Measurements from ENCODE around the gene TMC7. TPM values are rescaled to one million over a fixed set of nuclear protein-coding genes. Genes with fewer than 3 reads are reported as not detected.

TMC7 gene
- total and polyA plus RNA-seq, 7 donors = 0.16 to 3.1 (median 0.46) TPM

- DNase-seq = no peak
- peaks cover 0 to 4% (median 0%) of the 10 kb centered on the region in 4 donors for H3K4me1 ChIP-seq
- no peaks in the 10 kb centered on the region for H3K9me3 ChIP-seq
- H3K27ac ChIP-seq = no peak overlapping the region
- no peaks in the 10 kb centered on the region for H3K36me3 ChIP-seq
- intact Hi-C loops (cut with DNase I) = loop anchor here (10.0 kb wide), 1 partner anchor 61 kb away; no protein-coding TSS in a partner anchor
- no peaks in the 10 kb centered on the region for H3K27me3 ChIP-seq
- H3K4me3 ChIP-seq = no peak overlapping the region
- WGBS, 2 donors = 83 to 90% methylated on average over 5 of the region's 5 CpGs
- no peak for TF ChIP-seq POLR2A (IDR thresholded peaks at IDR 0.05)
Observed at GRCh38 chr16:18965555-18965954, 18.2 kb upstream of the TMC7 start.

- Histone ChIP-seq H3K4me3 (no peak overlapping the region), H3K27ac (no peak overlapping the region), H3K9me3 (no peaks in the 10 kb centered on the region), H3K27me3 (no peaks in the 10 kb centered on the region), H3K4me1 (peaks cover 0 to 4% (median 0%) of the 10 kb centered on the region in 4 donors), H3K36me3 (no peaks in the 10 kb centered on the region)
- TF ChIP-seq EP300 (IDR thresholded peaks at IDR 0.05) (no peak), POLR2AphosphoS5 (IDR thresholded peaks at IDR 0.05) (no peak), POLR2A (IDR thresholded peaks at IDR 0.05) (no peak), CTCF (IDR thresholded peaks at IDR 0.05) (no peak)
- intact Hi-C loops (cut with DNase I) = loop anchor here (10.0 kb wide), 1 partner anchor 62 kb away; no protein-coding TSS in a partner anchor
- 93 to 94% methylated on average over 5 of the region's 5 CpGs for WGBS, 2 donors
- no peak for DNase-seq
Observed at GRCh38 chr16:18966791-18967190, 16.9 kb upstream of the TMC7 start.

- peak; percentile 89 for DNase-seq
- no peaks in the 10 kb centered on the region for H3K27me3 ChIP-seq
- intact Hi-C loops (cut with DNase I) = loop anchor here (2.0 to 10.0 kb wide), 2 partner anchors 64 to 168 kb away; partner anchors contain the start of gene ARL6IP1
- no peaks in the 10 kb centered on the region for H3K36me3 ChIP-seq
- WGBS, 2 donors = 23 to 26% methylated on average over 18 of the region's 18 CpGs
- TF ChIP-seq POLR2A (IDR thresholded peaks at IDR 0.05) (no peak), CTCF (IDR thresholded peaks at IDR 0.05) (peak; percentile 38 to 87 (median 83)), EP300 (IDR thresholded peaks at IDR 0.05) (no peak)
- no peak overlapping the region for H3K27ac ChIP-seq
- H3K9me3 ChIP-seq = no peaks in the 10 kb centered on the region
- peak overlapping the region in 3 of 4 donors; percentile 26 to 36 (median 36) for H3K4me3 ChIP-seq
- H3K4me1 ChIP-seq = peaks cover 0 to 4% (median 0%) of the 10 kb centered on the region in 4 donors
Observed at GRCh38 chr16:18969050-18969854, 14.5 kb upstream of the TMC7 start.

GRCh38 chr16:18969855-18970240, 13.9 kb upstream of the TMC7 start:
- intact Hi-C loops (cut with DNase I) = loop anchor here (2.0 to 10.0 kb wide), 2 partner anchors 65 to 169 kb away; partner anchors contain the start of gene ARL6IP1
- H3K4me1 ChIP-seq = peaks cover 0 to 4% (median 0%) of the 10 kb centered on the region in 4 donors
- H3K9me3 ChIP-seq = no peaks in the 10 kb centered on the region
- no peaks in the 10 kb centered on the region for H3K36me3 ChIP-seq
- DNase-seq = no peak
- no peak overlapping the region for H3K27ac ChIP-seq
- WGBS, 2 donors = 81 to 89% methylated on average over 4 of the region's 4 CpGs
- no peak overlapping the region for H3K4me3 ChIP-seq
- no peaks in the 10 kb centered on the region for H3K27me3 ChIP-seq
- TF ChIP-seq CTCF (IDR thresholded peaks at IDR 0.05) = no peak
- TF ChIP-seq POLR2A (IDR thresholded peaks at IDR 0.05) = no peak
- no peak for TF ChIP-seq EP300 (IDR thresholded peaks at IDR 0.05)
- TF ChIP-seq POLR2AphosphoS5 (IDR thresholded peaks at IDR 0.05) = no peak

GRCh38 chr16:18975109-18975508, 8.6 kb upstream of the TMC7 start:
- no peak for DNase-seq
- H3K9me3 ChIP-seq = no peaks in the 10 kb centered on the region
- intact Hi-C loops (cut with DNase I) = no loop called here
- no peak overlapping the region for H3K4me3 ChIP-seq
- 70 to 76% methylated on average over 3 of the region's 3 CpGs for WGBS, 2 donors
- peaks cover 0 to 14% (median 0%) of the 10 kb centered on the region in 3 donors for H3K27me3 ChIP-seq
- TF ChIP-seq EP300 (IDR thresholded peaks at IDR 0.05) (no peak), POLR2A (IDR thresholded peaks at IDR 0.05) (no peak), POLR2AphosphoS5 (IDR thresholded peaks at IDR 0.05) (no peak), CTCF (IDR thresholded peaks at IDR 0.05) (no peak)
- H3K27ac ChIP-seq = no peak overlapping the region
- no peaks in the 10 kb centered on the region for H3K4me1 ChIP-seq
- H3K36me3 ChIP-seq = no peaks in the 10 kb centered on the region
